Cardiac muscle cell (in vitro differentiated cells and primary cell): ENCODE measurements around the gene MTHFR. TPM values are rescaled to one million over a fixed set of nuclear protein-coding genes. Genes with fewer than 3 reads are reported as not detected.

ENCODE experiments used
- DNase-seq, 2 donors: peaks; one replicate each; pipeline versions ENCODE4 v3.0.0 to v3.0.0-alpha.2; 2010 to 2017; ENCODE audit warnings: low read depth in 1 of 2, low spot score in 1 of 2
- H3K27ac ChIP-seq: fragments of 200-600 bp; sonication (generic); 2 replicates; pipeline ENCODE4 v1.5.1; 2016
- H3K27me3 ChIP-seq: fragments of 200-600 bp; sonication (generic); 2 replicates; pipeline ENCODE4 v1.6.0; 2016; ENCODE audit warnings: control low read depth
- H3K36me3 ChIP-seq: fragments of 200-600 bp; sonication (generic); 2 replicates; pipeline ENCODE4 v1.5.1; 2016; ENCODE audit warnings: control low read depth
- H3K4me1 ChIP-seq: fragments of 200-600 bp; sonication (generic); 2 replicates; pipeline ENCODE4 v1.8.1; 2017; ENCODE audit warnings: low read depth, mild to moderate bottlenecking, mixed run types
- H3K4me3 ChIP-seq: fragments of 200-600 bp; sonication (generic); 2 replicates; pipeline ENCODE4 v1.5.1; 2016; ENCODE audit warnings: mild to moderate bottlenecking
- H3K9me3 ChIP-seq: fragments of 200-600 bp; sonication (generic); 2 replicates; pipeline ENCODE4 v1.5.1; 2017; ENCODE audit warnings: low read depth, mild to moderate bottlenecking, control low read depth
- CTCF ChIP-seq: IDR thresholded peaks from 2 replicates; pipeline ENCODE4 v1.5.1; 2012; ENCODE audit warnings: low read depth, mild to moderate bottlenecking, low read length
- polyA plus RNA-seq: library from polyadenylated mRNA; unstranded; fragments of >200 nt; fragmentation: Nextera tagmentation; extraction: Ambion mirVana; gene quantifications from 2 replicates; pipeline ENCODE4 v1.2.1, GENCODE V29; 2016
- total RNA-seq: library from RNA; depleted of rRNA; stranded (reverse); fragments of >200 nt; gene quantifications from 2 replicates; pipeline ENCODE4 v1.2.3, GENCODE V29; 2016

Gene MTHFR
- total and polyA plus RNA-seq, 2 experiments from 2014 or later = 37.5 to 64.0 TPM

GRCh38 chr1:11779715-11780379, 25.9 kb downstream of the MTHFR start:
- DNase-seq = no peak
- H3K36me3 ChIP-seq = no peaks in the 10 kb centered on the region

GRCh38 chr1:11778844-11779623, 26.7 kb downstream of the MTHFR start:
- Histone ChIP-seq H3K4me3 (no peak overlapping the region), H3K4me1 (peaks cover under 1% of the 10 kb centered on the region), H3K36me3 (no peaks in the 10 kb centered on the region), H3K27ac (no peak overlapping the region), H3K9me3 (no peaks in the 10 kb centered on the region), H3K27me3 (no peaks in the 10 kb centered on the region)
- no peak for TF ChIP-seq CTCF
- DNase-seq = no peak

More at GRCh38 chr1:11779715-11780379, 25.9 kb downstream of the MTHFR start:
- Histone ChIP-seq H3K4me3 (no peak overlapping the region), H3K4me1 (peaks cover 9% of the 10 kb centered on the region), H3K27ac (no peak overlapping the region), H3K9me3 (no peaks in the 10 kb centered on the region), H3K27me3 (no peaks in the 10 kb centered on the region)
- TF ChIP-seq CTCF = no peak

- no peaks in the 10 kb centered on the region for H3K9me3 ChIP-seq
- DNase-seq = no peak
- H3K4me1 ChIP-seq = no peaks in the 10 kb centered on the region
- no peaks in the 10 kb centered on the region for H3K36me3 ChIP-seq
- H3K4me3 ChIP-seq = no peak overlapping the region
- H3K27ac ChIP-seq = no peak overlapping the region
- TF ChIP-seq CTCF = no peak
- no peaks in the 10 kb centered on the region for H3K27me3 ChIP-seq
These were observed 27.4 kb downstream of the MTHFR start for GRCh38 chr1:11778336-11778735.

GRCh38 chr1:11777658-11778322, 28.0 kb downstream of the MTHFR start:
- no peak overlapping the region for H3K4me3 ChIP-seq
- H3K27me3 ChIP-seq = no peaks in the 10 kb centered on the region
- DNase-seq = no peak
- H3K27ac ChIP-seq = no peak overlapping the region
- no peak for TF ChIP-seq CTCF
- no peaks in the 10 kb centered on the region for H3K9me3 ChIP-seq
- H3K4me1 ChIP-seq = no peaks in the 10 kb centered on the region
- H3K36me3 ChIP-seq = no peaks in the 10 kb centered on the region

- Histone ChIP-seq H3K9me3 (no peaks in the 10 kb centered on the region), H3K4me1 (no peaks in the 10 kb centered on the region), H3K27ac (no peak overlapping the region), H3K4me3 (no peak overlapping the region), H3K36me3 (no peaks in the 10 kb centered on the region), H3K27me3 (no peaks in the 10 kb centered on the region)
- no peak for TF ChIP-seq CTCF
- no peak for DNase-seq
These were observed 31.0 kb downstream of the MTHFR start for GRCh38 chr1:11774753-11775152.
